ENCODE results near the gene PLD6.
"Not testable (repeated sequence)": the region's sequence is repeated elsewhere in the genome, so short reads cannot be mapped to it uniquely, and the experiment has no call there.

Gene PLD6, protein sequence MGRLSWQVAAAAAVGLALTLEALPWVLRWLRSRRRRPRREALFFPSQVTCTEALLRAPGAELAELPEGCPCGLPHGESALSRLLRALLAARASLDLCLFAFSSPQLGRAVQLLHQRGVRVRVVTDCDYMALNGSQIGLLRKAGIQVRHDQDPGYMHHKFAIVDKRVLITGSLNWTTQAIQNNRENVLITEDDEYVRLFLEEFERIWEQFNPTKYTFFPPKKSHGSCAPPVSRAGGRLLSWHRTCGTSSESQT

GRCh38 chr17:17206124-17206912, at the start of gene PLD6:
Gene PLD6, minus strand, starts transcription at chr17:17206333. Its CDS starts 47 bp downstream, at chr17:17206286.
- DNase-seq, result peak; percentile 68 to 79 (median 74)

DNA sequence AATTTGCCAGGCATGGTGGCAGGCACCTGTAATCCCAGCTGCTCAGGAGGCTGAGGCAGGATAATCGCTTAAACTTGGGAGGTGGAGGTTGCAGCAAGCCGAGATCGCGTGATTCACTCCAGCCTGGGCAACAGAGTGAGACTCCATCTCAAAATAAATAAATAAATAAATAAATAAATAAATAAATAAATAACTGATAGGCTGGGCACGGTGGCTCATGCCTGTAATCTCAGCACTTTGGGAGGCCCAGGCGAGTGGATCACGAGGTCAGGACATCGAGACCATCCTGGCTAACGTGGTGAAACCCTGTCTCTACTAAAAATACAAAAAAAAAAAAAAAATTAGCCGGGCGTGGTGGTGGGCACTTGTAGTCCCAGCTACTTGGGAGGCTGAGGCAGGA, 49.6 kb upstream of the PLD6 start:
- not testable (repeated sequence) for DNase-seq

GRCh38 chr17:17254036-17254435, 47.9 kb upstream of the PLD6 start:
- DNase-seq, result peak; percentile 82 to 86 (median 85)

DNA sequence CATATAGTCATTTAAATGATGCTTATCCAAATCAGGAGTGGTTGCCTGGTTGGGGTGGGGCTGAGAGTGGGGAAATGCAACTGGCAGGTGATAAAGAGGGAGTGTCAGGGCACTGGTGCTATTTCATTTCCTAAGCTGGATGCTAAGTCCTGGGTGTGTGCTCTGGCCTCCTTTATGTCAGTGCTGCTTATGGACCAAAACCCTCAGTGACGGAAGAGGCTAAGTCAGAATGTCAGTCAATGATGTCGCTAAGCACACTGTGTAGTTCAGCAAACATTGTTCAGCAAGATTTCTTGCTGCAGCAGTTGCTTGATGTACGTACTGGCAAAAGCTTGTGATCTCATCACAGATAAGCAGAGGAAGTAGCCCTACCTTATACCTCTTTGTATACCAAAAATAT, 47.3 kb upstream of the PLD6 start:
- peak in 1 of 3 donors; percentile 20 for DNase-seq

DNA sequence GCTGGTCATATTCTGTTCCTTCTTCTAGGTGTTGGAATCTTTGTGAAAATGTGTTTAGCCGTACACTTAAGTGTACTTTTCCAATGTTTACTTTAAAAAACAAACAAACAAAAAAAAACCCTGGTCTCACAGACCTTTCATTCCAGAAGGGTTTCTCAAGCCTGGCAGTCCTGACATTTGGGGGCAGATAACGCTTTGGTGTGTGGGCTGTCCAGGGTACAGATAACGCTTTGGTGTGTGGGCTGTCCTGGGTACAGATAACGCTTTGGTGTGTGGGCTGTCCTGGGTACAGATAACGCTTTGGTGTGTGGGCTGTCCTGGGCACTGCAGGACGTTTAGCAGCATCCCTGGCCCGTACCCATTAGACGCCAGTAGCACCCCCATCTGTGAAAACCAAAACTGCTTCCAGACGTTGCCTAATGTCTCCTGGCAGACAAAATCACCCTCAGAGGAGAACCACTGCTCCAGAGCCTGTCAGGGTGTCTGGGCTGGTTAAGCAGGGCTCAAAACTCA, 46.1 kb upstream of the PLD6 start:
- no peak for DNase-seq

GRCh38 chr17:17246879-17247278, 40.7 kb upstream of the PLD6 start:
- DNase-seq, result no peak

DNA sequence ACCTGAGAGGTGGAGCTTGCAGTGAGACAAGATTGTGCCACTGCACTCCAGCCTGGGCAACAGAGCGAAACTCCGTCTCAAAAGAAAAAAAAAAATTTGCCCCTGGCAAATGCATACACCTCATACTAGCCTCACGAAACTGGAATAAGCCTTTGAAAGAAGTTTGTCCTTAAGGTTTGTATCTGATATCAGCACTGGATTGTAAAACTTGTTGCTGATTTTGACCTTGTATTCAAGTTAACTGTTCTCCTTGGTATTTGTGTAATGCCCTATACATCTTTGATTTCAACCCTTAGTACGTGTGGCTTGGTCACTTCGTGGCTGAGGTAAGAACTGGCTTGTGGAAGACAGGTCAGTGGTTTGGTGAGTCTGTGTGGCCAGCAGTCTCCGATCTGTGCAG, 37.0 kb upstream of the PLD6 start:
- no peak for DNase-seq

DNA sequence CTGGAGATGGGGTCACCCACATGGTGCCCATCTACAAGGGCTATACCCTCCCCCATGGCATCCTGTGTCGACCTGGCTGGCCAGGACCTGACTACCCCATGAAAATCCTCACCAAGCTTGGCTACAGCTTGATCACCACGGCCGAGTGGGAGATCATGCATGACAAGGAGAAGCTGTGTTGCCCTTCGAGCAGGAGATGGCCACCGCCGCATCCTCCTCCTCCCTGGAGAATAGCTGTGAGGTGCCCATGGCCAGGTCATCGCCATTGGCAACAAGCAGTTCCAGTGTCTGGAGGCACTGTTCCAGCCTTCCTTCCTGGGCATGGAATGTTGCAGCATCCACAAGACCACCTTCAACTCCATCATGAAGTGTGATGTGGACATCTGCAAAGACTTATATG, 36.1 kb upstream of the PLD6 start:
- no peak for DNase-seq

DNA sequence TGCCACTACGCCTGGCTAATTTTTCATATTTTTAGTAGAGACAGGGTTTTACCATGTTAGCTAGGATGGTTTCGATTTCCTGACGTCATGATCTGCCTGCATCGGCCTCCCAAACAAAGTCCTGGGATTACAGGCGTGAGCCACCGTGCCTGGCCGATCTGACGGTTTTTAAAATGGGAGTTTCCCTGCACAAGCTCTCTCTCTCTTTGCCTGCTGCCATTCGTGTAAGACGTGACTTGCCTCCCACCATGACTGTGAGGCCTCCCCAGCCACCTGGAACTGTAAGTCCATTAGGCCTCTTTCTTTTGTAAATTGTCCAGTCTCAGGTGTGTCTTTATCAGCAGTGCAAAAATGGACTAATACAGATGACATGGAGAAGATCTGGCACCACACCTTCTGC, 35.5 kb upstream of the PLD6 start:
- DNase-seq, result no peak

GRCh38 chr17:17239832-17240231, 33.7 kb upstream of the PLD6 start:
- no peak for DNase-seq

- peak; percentile 95 to 97 (median 97) for DNase-seq
These were observed 31.1 kb upstream of the PLD6 start, which contains the start of gene FLCN for GRCh38 chr17:17237026-17237799. Gene FLCN, minus strand, starts transcription at chr17:17237168. Its CDS starts 9,031 bp downstream, at chr17:17228137.

- peak; percentile 15 to 29 (median 27) for DNase-seq
These were observed 30.3 kb upstream of the PLD6 start for GRCh38 chr17:17236295-17237025.

DNA sequence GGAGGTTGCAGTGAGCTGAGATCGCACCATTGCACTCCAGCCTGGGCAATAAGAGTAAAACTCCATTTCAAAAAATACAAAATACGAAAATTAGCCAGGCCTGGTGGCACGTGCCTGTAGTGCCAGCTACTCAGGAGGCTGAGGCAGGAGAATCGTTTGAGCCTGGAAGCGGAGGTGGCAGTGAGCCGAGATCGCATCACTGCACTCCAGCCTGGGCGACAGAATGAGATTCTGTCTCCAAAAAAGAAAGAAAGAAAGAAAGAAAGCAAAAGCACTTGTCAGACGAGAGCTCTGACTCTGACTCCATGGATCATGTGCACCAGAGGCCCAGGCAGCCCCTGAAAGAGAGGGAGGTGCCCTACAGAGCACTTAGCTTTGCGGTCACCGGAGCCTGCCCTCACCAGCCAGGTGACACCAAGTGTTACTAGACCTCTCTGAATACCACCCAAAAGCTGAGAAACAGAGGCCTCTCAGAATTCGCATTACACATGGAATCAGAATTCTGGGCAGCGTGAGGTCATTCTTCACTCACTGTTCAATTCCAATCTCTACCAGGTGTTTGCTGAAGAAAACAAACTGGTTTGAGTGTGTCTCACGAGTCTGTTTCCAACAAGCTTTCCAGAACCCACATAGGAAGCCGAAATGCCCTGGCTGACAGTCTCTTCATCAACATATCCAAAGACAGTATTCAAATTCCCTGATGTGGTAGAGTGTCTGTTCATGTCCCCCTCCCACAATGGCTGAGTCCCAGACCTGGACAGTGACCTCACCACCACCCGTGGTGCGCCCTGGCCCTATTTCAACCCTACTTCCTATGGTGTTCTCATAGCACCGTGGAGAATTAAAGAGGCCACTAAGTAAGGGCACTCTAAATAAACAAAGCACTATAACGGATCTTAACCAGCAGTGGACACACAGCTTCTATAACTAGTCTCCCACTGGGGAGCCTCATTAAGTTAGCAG, 29.4 kb upstream of the PLD6 start:
- peak; percentile 33 to 52 (median 35) for DNase-seq

DNA sequence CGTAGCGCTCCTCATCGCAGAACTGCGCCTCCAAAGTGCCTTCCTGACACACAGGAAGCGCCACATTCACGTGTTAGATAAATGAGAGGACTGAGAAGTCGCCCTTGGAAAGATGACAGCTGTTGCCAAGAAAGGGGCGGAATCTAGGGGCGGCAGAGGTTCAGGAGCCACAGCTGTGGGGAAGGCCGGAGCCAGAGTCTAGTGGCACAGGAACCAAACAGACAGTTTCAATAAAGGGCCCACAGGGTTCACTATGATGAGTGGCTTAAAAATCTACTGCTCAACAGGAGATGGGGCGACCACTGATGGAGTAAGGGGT, 26.1 kb upstream of the PLD6 start:
- no peak for DNase-seq

DNA sequence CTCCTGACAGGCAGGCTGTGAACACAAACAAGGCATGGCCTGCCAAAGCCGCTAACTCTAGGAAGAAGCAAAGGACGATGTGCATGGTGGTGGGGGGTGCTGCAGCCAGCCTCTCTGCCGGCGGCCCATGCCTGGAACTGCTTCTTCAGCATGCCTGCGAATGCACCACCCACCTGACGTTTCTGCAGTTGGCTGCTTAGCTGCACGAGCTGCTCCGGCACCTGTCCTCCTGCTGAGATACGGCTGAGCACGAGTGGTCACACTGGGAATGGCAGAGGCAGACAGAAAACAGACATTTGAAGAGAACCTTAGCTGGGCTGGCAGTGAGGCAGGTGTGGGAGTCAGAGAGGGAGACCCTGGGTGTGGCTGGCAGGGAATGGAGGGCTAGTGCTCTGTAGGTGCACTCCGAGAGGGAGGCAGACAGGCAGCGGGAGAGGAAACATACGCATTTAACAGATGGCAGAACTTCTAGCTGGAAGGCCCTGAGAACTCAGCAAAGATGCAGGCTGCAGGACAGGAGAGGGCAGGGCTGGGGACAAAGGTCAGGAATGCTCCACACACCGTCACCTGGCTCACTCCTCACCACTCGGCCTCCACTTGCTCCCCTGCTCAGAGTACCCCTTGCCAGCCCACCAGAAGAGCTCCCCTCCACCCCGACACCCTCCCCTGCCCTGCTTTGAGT, 25.6 kb upstream of the PLD6 start:
- no peak for DNase-seq

DNA sequence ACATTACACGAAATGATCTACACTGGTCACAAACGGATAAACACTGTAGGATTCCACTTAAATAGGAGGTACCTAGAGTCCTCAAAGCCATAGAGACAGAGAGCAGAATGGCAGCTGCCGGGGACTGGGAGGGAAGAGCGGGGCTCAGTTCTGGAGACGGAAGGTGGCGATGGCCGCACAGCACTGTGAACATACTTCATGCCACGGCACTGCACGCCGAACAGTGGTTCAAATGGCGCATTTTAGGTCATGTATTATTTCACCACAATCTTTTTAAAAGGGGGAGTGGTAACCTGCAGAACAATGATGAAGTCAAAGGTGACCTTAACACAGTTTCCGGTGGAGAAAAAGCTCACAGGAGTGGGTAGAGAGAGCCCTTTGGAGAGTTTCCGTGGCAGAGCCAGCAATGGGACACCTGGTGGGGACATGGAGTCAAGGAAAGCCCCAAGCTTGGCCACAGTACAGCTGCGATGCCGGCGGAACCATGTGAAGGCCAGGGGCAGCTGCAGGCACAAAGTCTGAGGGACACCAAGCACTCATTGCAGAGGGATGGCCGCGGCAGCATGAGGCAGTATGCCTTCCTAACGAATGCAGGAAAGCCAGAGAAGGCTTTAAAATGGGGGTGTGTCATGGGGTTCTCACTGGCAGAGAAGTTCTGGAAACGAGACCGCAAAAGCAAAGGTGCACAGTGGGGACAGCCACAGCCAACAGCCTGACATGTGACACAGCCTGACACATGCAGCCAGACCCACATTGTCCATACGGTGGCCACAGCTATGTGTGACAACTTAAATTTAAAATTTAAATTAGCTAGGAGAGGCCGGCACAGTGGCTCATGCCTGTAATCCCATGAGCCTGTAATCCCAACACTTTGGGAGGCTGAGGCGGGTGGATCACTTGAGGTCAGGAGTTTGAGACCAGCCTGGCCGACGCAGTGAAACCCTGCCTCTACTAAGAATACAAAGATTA, 23.6 kb upstream of the PLD6 start:
- no peak for DNase-seq

- no peak for DNase-seq
These were observed 22.6 kb upstream of the PLD6 start for GRCh38 chr17:17228521-17229279.

- DNase-seq, result no peak
These were observed 21.7 kb upstream of the PLD6 start for GRCh38 chr17:17227608-17228520.

All from suppressor macrophage treated with lipopolysaccharide for 1 hour (primary cell).